HG02840 (cell line): ENCODE data around the gene ZC3H18.

Experiments
- ATAC-seq: cut with Tn5 transposase; IDR thresholded peaks from one replicate; pipeline ENCODE4 v1.9.1; 2021; ENCODE audit warnings: mild to moderate bottlenecking, moderate library complexity, moderate number of reproducible peaks; ENCODE audit not compliant: unreplicated experiment, low FRiP score

Gene ZC3H18

GRCh38 chr16:88650749-88651275 lies 80.6 kb downstream of the ZC3H18 start, which contains the start of gene CYBA:
TSS of gene CYBA (minus strand) at chr16:88651053. CDS start at chr16:88651013, 40 bp downstream.
- ATAC-seq, result peak; percentile 66

GRCh38 chr16:88651276-88651988 lies 81.2 kb downstream of the ZC3H18 start:
- peak; percentile 68 for ATAC-seq

GRCh38 chr16:88651989-88652761 lies 82.0 kb downstream of the ZC3H18 start:
- no peak for ATAC-seq

- no peak for ATAC-seq
These were observed 82.5 kb downstream of the ZC3H18 start for GRCh38 chr16:88652762-88653063.

GRCh38 chr16:88653101-88653500 lies 82.9 kb downstream of the ZC3H18 start:
- ATAC-seq, result no peak

- ATAC-seq, result no peak
These were observed 83.6 kb downstream of the ZC3H18 start for GRCh38 chr16:88653596-88654362.

GRCh38 chr16:88654363-88655052 lies 84.3 kb downstream of the ZC3H18 start:
- ATAC-seq, result no peak

GRCh38 chr16:88655053-88655732 lies 85.0 kb downstream of the ZC3H18 start:
- no peak for ATAC-seq

GRCh38 chr16:88655733-88656281 lies 85.6 kb downstream of the ZC3H18 start:
- ATAC-seq, result no peak

- no peak for ATAC-seq
These were observed 86.2 kb downstream of the ZC3H18 start for GRCh38 chr16:88656291-88656980.

GRCh38 chr16:88657371-88657770 lies 87.2 kb downstream of the ZC3H18 start:
- no peak for ATAC-seq

GRCh38 chr16:88658714-88659113 lies 88.5 kb downstream of the ZC3H18 start:
- no peak for ATAC-seq

GRCh38 chr16:88659160-88659559 lies 89.0 kb downstream of the ZC3H18 start:
- no peak for ATAC-seq

GRCh38 chr16:88661468-88661867 lies 91.3 kb downstream of the ZC3H18 start:
- ATAC-seq, result no peak

GRCh38 chr16:88662222-88662842 lies 92.1 kb downstream of the ZC3H18 start:
- ATAC-seq, result no peak

- ATAC-seq, result peak; percentile 96
These were observed 92.8 kb downstream of the ZC3H18 start, which contains the start of gene MVD for GRCh38 chr16:88662843-88663606. TSS of gene MVD (minus strand) at chr16:88663091. CDS start at chr16:88663080, 11 bp downstream.

GRCh38 chr16:88665148-88665547 lies 94.9 kb downstream of the ZC3H18 start:
- no peak for ATAC-seq

GRCh38 chr16:88665570-88665969 lies 95.4 kb downstream of the ZC3H18 start:
- no peak for ATAC-seq
